ENCODE data around the gene LRIG1. TPM values are rescaled to one million over a fixed set of nuclear protein-coding genes. Genes with fewer than 3 reads are reported as not detected.
A peak's percentile ranks its signal among the peaks of the same experiment; 100 is the strongest.

LRIG1 gene
- total and polyA plus RNA-seq, 5 donors = 80.2 to 140 (median 121) TPM

GRCh38 chr3:66394019-66394752 lies 106.6 kb downstream of the LRIG1 start:
- peak; percentile 14 to 45 for ATAC-seq
- Histone ChIP-seq H3K4me1 (ENCODE audit: control insufficient read depth, insufficient read depth, low read length) (peaks cover 8% of the 10 kb centered on the region), H3K4me3 (ENCODE audit: low read length) (no peak overlapping the region), H3K27ac (ENCODE audit: low read length) (no peak overlapping the region), H3K27me3 (ENCODE audit: control insufficient read depth, insufficient read depth) (no peaks in the 10 kb centered on the region), H3K9me3 (ENCODE audit: control insufficient read depth, low read length) (no peaks in the 10 kb centered on the region)
- WGBS = 58% methylated on average over 12 of the region's 12 CpGs
- no peak for DNase-seq
- intact Hi-C loops (cut with DNase I) = no loop called here

- ATAC-seq = peak; percentile 53 to 63
Observed at GRCh38 chr3:66393333-66394005, 107.4 kb downstream of the LRIG1 start.

GRCh38 chr3:66392966-66393332 lies 107.9 kb downstream of the LRIG1 start:
- intact Hi-C loops (cut with DNase I) = no loop called here
- no peak for ATAC-seq
- 92% methylated on average over 2 of the region's 2 CpGs for WGBS
- Histone ChIP-seq H3K27me3 (ENCODE audit: control insufficient read depth, insufficient read depth) (no peaks in the 10 kb centered on the region), H3K9me3 (ENCODE audit: control insufficient read depth, low read length) (no peaks in the 10 kb centered on the region), H3K4me1 (ENCODE audit: control insufficient read depth, insufficient read depth, low read length) (peaks cover 8% of the 10 kb centered on the region), H3K4me3 (ENCODE audit: low read length) (no peak overlapping the region), H3K27ac (ENCODE audit: low read length) (no peak overlapping the region)
- DNase-seq = no peak

More at GRCh38 chr3:66393333-66394005, 107.4 kb downstream of the LRIG1 start:
- Histone ChIP-seq H3K4me1 (ENCODE audit: control insufficient read depth, insufficient read depth, low read length) (peaks cover 8% of the 10 kb centered on the region), H3K27me3 (ENCODE audit: control insufficient read depth, insufficient read depth) (no peaks in the 10 kb centered on the region), H3K4me3 (ENCODE audit: low read length) (no peak overlapping the region), H3K9me3 (ENCODE audit: control insufficient read depth, low read length) (no peaks in the 10 kb centered on the region), H3K27ac (ENCODE audit: low read length) (no peak overlapping the region)
- WGBS = 56% methylated on average over 13 of the region's 13 CpGs
- intact Hi-C loops (cut with DNase I) = no loop called here
- no peak for DNase-seq

- Histone ChIP-seq H3K9me3 (ENCODE audit: control insufficient read depth, low read length) (no peaks in the 10 kb centered on the region), H3K27ac (ENCODE audit: low read length) (no peak overlapping the region), H3K4me3 (ENCODE audit: low read length) (no peak overlapping the region), H3K27me3 (ENCODE audit: control insufficient read depth, insufficient read depth) (no peaks in the 10 kb centered on the region), H3K4me1 (ENCODE audit: control insufficient read depth, insufficient read depth, low read length) (peaks cover 8% of the 10 kb centered on the region)
- WGBS = 77% methylated on average over 3 of the region's 3 CpGs
- no peak for ATAC-seq
- intact Hi-C loops (cut with DNase I) = no loop called here
- DNase-seq = no peak
Observed at GRCh38 chr3:66392512-66392911, 108.3 kb downstream of the LRIG1 start.

- intact Hi-C loops (cut with DNase I) = no loop called here
- H3K4me1 ChIP-seq (ENCODE audit: control insufficient read depth, insufficient read depth, low read length) = peaks cover 8% of the 10 kb centered on the region
- no peak for DNase-seq
- no peak for ATAC-seq
- no peak overlapping the region for H3K4me3 ChIP-seq (ENCODE audit: low read length)
- no peaks in the 10 kb centered on the region for H3K9me3 ChIP-seq (ENCODE audit: control insufficient read depth, low read length)
- H3K27ac ChIP-seq (ENCODE audit: low read length) = no peak overlapping the region
- no peaks in the 10 kb centered on the region for H3K27me3 ChIP-seq (ENCODE audit: control insufficient read depth, insufficient read depth)
Observed at GRCh38 chr3:66390013-66390412, 110.8 kb downstream of the LRIG1 start.

GRCh38 chr3:66386925-66387650 lies 113.7 kb downstream of the LRIG1 start:
- no peak for DNase-seq
- Histone ChIP-seq H3K4me3 (ENCODE audit: low read length) (no peak overlapping the region), H3K27me3 (ENCODE audit: control insufficient read depth, insufficient read depth) (no peaks in the 10 kb centered on the region), H3K27ac (ENCODE audit: low read length) (no peak overlapping the region), H3K4me1 (ENCODE audit: control insufficient read depth, insufficient read depth, low read length) (no peaks in the 10 kb centered on the region), H3K9me3 (ENCODE audit: control insufficient read depth, low read length) (no peaks in the 10 kb centered on the region)
- 90% methylated on average over 7 of the region's 7 CpGs for WGBS
- ATAC-seq = no peak
- intact Hi-C loops (cut with DNase I) = no loop called here

GRCh38 chr3:66386011-66386924 lies 114.6 kb downstream of the LRIG1 start:
- 96% methylated on average over 12 of the region's 12 CpGs for WGBS
- intact Hi-C loops (cut with DNase I) = no loop called here
- H3K27ac ChIP-seq (ENCODE audit: low read length) = no peak overlapping the region
- no peaks in the 10 kb centered on the region for H3K4me1 ChIP-seq (ENCODE audit: control insufficient read depth, insufficient read depth, low read length)
- DNase-seq = no peak
- no peak for ATAC-seq
- H3K4me3 ChIP-seq (ENCODE audit: low read length) = no peak overlapping the region
- H3K9me3 ChIP-seq (ENCODE audit: control insufficient read depth, low read length) = no peaks in the 10 kb centered on the region
- H3K27me3 ChIP-seq (ENCODE audit: control insufficient read depth, insufficient read depth) = no peaks in the 10 kb centered on the region

GRCh38 chr3:66385066-66385465 lies 115.8 kb downstream of the LRIG1 start:
- intact Hi-C loops (cut with DNase I) = no loop called here
- DNase-seq (no peak), ATAC-seq (no peak)
- Histone ChIP-seq H3K27ac (ENCODE audit: low read length) (no peak overlapping the region), H3K4me3 (ENCODE audit: low read length) (no peak overlapping the region), H3K4me1 (ENCODE audit: control insufficient read depth, insufficient read depth, low read length) (no peaks in the 10 kb centered on the region), H3K9me3 (ENCODE audit: control insufficient read depth, low read length) (no peaks in the 10 kb centered on the region), H3K27me3 (ENCODE audit: control insufficient read depth, insufficient read depth) (no peaks in the 10 kb centered on the region)

GRCh38 chr3:66383998-66384745 lies 116.7 kb downstream of the LRIG1 start:
- no peak overlapping the region for H3K4me3 ChIP-seq (ENCODE audit: low read length)
- H3K9me3 ChIP-seq (ENCODE audit: control insufficient read depth, low read length) = no peaks in the 10 kb centered on the region
- H3K27me3 ChIP-seq (ENCODE audit: control insufficient read depth, insufficient read depth) = no peaks in the 10 kb centered on the region
- 97% methylated on average over 20 of the region's 20 CpGs for WGBS
- no peak overlapping the region for H3K27ac ChIP-seq (ENCODE audit: low read length)
- ATAC-seq = no peak
- H3K4me1 ChIP-seq (ENCODE audit: control insufficient read depth, insufficient read depth, low read length) = no peaks in the 10 kb centered on the region
- intact Hi-C loops (cut with DNase I) = no loop called here
- DNase-seq = peak in 1 of 3 donors; percentile 50

GRCh38 chr3:66383023-66383422 lies 117.8 kb downstream of the LRIG1 start:
- Histone ChIP-seq H3K4me3 (ENCODE audit: low read length) (no peak overlapping the region), H3K27ac (ENCODE audit: low read length) (no peak overlapping the region), H3K4me1 (ENCODE audit: control insufficient read depth, insufficient read depth, low read length) (no peaks in the 10 kb centered on the region), H3K9me3 (ENCODE audit: control insufficient read depth, low read length) (no peaks in the 10 kb centered on the region), H3K27me3 (ENCODE audit: control insufficient read depth, insufficient read depth) (no peaks in the 10 kb centered on the region)
- no peak for ATAC-seq
- intact Hi-C loops (cut with DNase I) = no loop called here
- 96% methylated on average over 18 of the region's 18 CpGs for WGBS
- DNase-seq = no peak
